Measurements from ENCODE around the gene GALK2.

Gene GALK2

DNA sequence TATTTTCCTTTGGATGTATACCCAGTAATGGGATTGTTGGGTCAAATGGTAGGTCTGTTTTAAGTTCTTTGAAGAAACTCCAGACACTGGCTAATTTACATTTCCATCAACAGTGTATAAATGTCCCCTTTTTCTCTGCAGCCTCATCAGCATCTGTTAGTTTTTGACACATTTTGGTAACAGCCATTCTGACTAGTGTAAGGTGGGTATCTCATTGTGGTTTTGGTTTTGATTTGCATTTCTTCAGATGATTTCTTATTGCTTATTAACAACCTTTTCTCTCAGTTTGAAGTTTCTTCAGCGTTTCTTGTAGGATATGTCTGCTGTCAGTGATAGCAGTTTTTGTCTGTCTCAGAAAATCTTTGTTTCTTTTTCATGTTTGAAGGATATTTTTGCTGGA is 15.4 kb downstream of the GALK2 start:
- no peaks in the 10 kb centered on the region for H3K36me3 ChIP-seq (ENCODE audit: insufficient read depth, low read length)
- H3K4me1 ChIP-seq (ENCODE audit: insufficient read depth, low read length, poor library complexity, severe bottlenecking): no peaks in the 10 kb centered on the region
- no peaks in the 10 kb centered on the region for H3K9me3 ChIP-seq (ENCODE audit: insufficient read depth, low read depth, low read length)
- H3K9ac ChIP-seq (ENCODE audit: low read depth, low read length, poor library complexity, severe bottlenecking): no peak overlapping the region
- H3K4me3 ChIP-seq (ENCODE audit: low read length, poor library complexity, severe bottlenecking): no peak overlapping the region
- no peaks in the 10 kb centered on the region for H3K79me2 ChIP-seq (ENCODE audit: insufficient read depth, low read length)
- no peak overlapping the region for H3K4me2 ChIP-seq (ENCODE audit: low read depth, low read length, poor library complexity, severe bottlenecking)
- TF ChIP-seq, protein P1, sequence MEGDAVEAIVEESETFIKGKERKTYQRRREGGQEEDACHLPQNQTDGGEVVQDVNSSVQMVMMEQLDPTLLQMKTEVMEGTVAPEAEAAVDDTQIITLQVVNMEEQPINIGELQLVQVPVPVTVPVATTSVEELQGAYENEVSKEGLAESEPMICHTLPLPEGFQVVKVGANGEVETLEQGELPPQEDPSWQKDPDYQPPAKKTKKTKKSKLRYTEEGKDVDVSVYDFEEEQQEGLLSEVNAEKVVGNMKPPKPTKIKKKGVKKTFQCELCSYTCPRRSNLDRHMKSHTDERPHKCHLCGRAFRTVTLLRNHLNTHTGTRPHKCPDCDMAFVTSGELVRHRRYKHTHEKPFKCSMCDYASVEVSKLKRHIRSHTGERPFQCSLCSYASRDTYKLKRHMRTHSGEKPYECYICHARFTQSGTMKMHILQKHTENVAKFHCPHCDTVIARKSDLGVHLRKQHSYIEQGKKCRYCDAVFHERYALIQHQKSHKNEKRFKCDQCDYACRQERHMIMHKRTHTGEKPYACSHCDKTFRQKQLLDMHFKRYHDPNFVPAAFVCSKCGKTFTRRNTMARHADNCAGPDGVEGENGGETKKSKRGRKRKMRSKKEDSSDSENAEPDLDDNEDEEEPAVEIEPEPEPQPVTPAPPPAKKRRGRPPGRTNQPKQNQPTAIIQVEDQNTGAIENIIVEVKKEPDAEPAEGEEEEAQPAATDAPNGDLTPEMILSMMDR (conservative IDR thresholded peaks at IDR 0.05; ENCODE audit: low read length): no peak
- TF ChIP-seq EZH2phosphoT487 (IDR thresholded peaks at IDR 0.05; ENCODE audit: borderline replicate concordance): no peak
- H2AFZ ChIP-seq (ENCODE audit: low read length): no peak overlapping the region
- H3F3A ChIP-seq (ENCODE audit: low read depth): no peaks in the 10 kb centered on the region
- no peaks in the 10 kb centered on the region for H3K27me3 ChIP-seq (ENCODE audit: insufficient read depth, low read length, poor library complexity, severe bottlenecking)
- no peaks in the 10 kb centered on the region for H4K20me1 ChIP-seq (ENCODE audit: insufficient read depth, low read length, poor library complexity, severe bottlenecking)
- no peaks in the 10 kb centered on the region for H3K9me2 ChIP-seq (replicated peaks; ENCODE audit: low read depth, low read length)

DNA sequence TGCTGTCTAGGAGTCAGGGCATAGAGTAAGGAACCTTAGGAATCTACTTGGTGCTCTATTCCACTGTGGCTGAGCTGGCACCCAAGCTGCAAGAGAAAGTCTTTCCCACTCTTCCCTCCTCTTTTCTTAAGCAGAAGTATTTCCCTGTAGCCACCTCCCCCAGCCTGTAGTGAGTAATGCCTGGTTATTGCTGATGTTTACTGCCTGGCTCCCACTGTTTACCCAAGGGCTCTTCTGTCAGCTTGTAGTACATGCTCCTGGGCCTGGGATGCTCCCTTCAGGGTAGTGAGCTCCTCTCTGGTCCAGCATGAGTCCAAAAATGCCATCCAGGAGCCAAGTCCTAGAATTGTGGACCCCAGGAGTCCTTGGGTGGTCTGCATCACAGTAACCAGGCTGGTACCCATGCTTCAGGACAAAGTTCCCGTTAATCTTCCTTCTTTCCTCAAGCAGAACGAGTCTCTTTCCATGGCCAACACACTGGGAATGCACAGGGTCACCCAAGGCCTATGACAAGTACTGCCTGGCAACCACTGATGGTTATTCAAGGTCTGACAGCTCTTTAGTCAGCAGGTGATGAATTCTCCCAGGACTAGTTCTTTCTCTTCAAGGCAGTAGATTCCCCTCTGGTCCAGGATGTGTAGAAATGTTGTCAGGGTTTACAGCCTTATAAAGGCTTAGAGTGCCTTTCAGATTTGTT is 17.6 kb downstream of the GALK2 start:
- Histone ChIP-seq H3K4me2 (ENCODE audit: low read depth, low read length, poor library complexity, severe bottlenecking) (no peak overlapping the region), H3K4me1 (ENCODE audit: insufficient read depth, low read length, poor library complexity, severe bottlenecking) (no peaks in the 10 kb centered on the region), H2AFZ (ENCODE audit: low read length) (no peak overlapping the region), H4K20me1 (ENCODE audit: insufficient read depth, low read length, poor library complexity, severe bottlenecking) (no peaks in the 10 kb centered on the region), H3K4me3 (ENCODE audit: low read length, poor library complexity, severe bottlenecking) (no peak overlapping the region), H3F3A (ENCODE audit: low read depth) (no peaks in the 10 kb centered on the region), H3K79me2 (ENCODE audit: insufficient read depth, low read length) (no peaks in the 10 kb centered on the region), H3K36me3 (ENCODE audit: insufficient read depth, low read length) (no peaks in the 10 kb centered on the region), H3K9ac (ENCODE audit: low read depth, low read length, poor library complexity, severe bottlenecking) (no peak overlapping the region), H3K9me3 (ENCODE audit: insufficient read depth, low read depth, low read length) (no peaks in the 10 kb centered on the region), H3K9me2 (replicated peaks; ENCODE audit: low read depth, low read length) (no peaks in the 10 kb centered on the region), H3K27me3 (ENCODE audit: insufficient read depth, low read length, poor library complexity, severe bottlenecking) (no peaks in the 10 kb centered on the region)
- TF ChIP-seq, protein P1 (conservative IDR thresholded peaks at IDR 0.05; ENCODE audit: low read length): no peak
- no peak for TF ChIP-seq EZH2phosphoT487 (IDR thresholded peaks at IDR 0.05; ENCODE audit: borderline replicate concordance)

DNA sequence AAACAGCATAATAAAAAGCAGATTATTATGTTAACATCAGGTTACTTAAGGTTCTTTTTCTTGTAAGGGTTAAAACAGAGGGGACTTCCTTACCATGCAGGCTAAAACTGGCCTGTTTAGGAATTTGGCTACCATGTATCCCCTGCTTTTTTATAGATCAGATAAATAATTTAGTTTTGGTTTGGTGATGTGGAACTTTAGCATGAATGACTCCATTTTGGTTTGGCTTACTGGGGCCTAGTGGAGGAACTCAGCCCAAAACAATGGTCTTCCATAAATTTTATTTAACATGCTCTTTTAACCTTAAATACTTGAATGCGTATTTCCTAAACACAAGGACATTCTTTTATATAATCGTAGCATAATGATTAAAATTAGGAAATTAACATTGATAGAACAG is 18.9 kb downstream of the GALK2 start:
- Histone ChIP-seq H3F3A (ENCODE audit: low read depth) (no peaks in the 10 kb centered on the region), H3K4me2 (ENCODE audit: low read depth, low read length, poor library complexity, severe bottlenecking) (no peak overlapping the region), H3K4me3 (ENCODE audit: low read length, poor library complexity, severe bottlenecking) (no peak overlapping the region), H2AFZ (ENCODE audit: low read length) (no peak overlapping the region), H3K4me1 (ENCODE audit: insufficient read depth, low read length, poor library complexity, severe bottlenecking) (no peaks in the 10 kb centered on the region), H4K20me1 (ENCODE audit: insufficient read depth, low read length, poor library complexity, severe bottlenecking) (no peaks in the 10 kb centered on the region), H3K79me2 (ENCODE audit: insufficient read depth, low read length) (no peaks in the 10 kb centered on the region), H3K27me3 (ENCODE audit: insufficient read depth, low read length, poor library complexity, severe bottlenecking) (no peaks in the 10 kb centered on the region), H3K9ac (ENCODE audit: low read depth, low read length, poor library complexity, severe bottlenecking) (no peak overlapping the region), H3K9me3 (ENCODE audit: insufficient read depth, low read depth, low read length) (no peaks in the 10 kb centered on the region), H3K9me2 (replicated peaks; ENCODE audit: low read depth, low read length) (no peaks in the 10 kb centered on the region), H3K36me3 (ENCODE audit: insufficient read depth, low read length) (no peaks in the 10 kb centered on the region)
- TF ChIP-seq, protein P1 (conservative IDR thresholded peaks at IDR 0.05; ENCODE audit: low read length): no peak
- no peak for TF ChIP-seq EZH2phosphoT487 (IDR thresholded peaks at IDR 0.05; ENCODE audit: borderline replicate concordance)

Data from Loucy (cell line).